Naive thymus-derived CD8-positive, alpha-beta T cell (primary cell): ENCODE results near the gene ZNF652. TPM values are rescaled to one million over a fixed set of nuclear protein-coding genes. Genes with fewer than 3 reads are reported as not detected.
"Not testable (repeated sequence)": the region's sequence is repeated elsewhere in the genome, so short reads cannot be mapped to it uniquely, and the experiment has no call there.

Experiments
- ATAC-seq, 2 donors: fragments of 150-1000 bp; cut with Tn5 transposase in 1 of 2; sonication (Bioruptor Pico), chemical (Tn5 transposase) in 1 of 2; 1 replicate in 1 of 2; 2 replicates in 1 of 2; pipeline ENCODE4 v1.10.0; 2021; ENCODE audit warnings: mild to moderate bottlenecking in 2 of 2, moderate library complexity in 2 of 2
- POLR2A ChIA-PET: fragments of 350-600 bp; sonication (Branson Sonifier 250); formaldehyde crosslinking; loops from one replicate; lab custom pipeline; 2021; ENCODE audit warnings: antibody characterized with exemption; lab: Charles Lee
- DNase-seq, 10 donors: peaks; one replicate each; pipeline versions ENCODE4 v3.0.0 to v3.0.0-alpha.2; 2020 to 2022
- H3K27ac Mint-ChIP-seq, 10 donors: one replicate each; pipeline ENCODE4 v1.8.0; 2020 to 2022; ENCODE audit warnings: mild to moderate bottlenecking in 10 of 10, mixed read lengths in 10 of 10, moderate library complexity in 4 of 10, inconsistent platforms in 1 of 10
- H3K27me3 Mint-ChIP-seq, 5 donors: one replicate each; pipeline ENCODE4 v1.8.0; 2021 to 2022; ENCODE audit warnings: mixed read lengths in 5 of 5
- H3K36me3 Mint-ChIP-seq, 3 donors: one replicate each; pipeline ENCODE4 v1.8.0; 2020 to 2022; ENCODE audit warnings: mixed read lengths in 3 of 3, mild to moderate bottlenecking in 2 of 3, inconsistent platforms in 1 of 3
- H3K4me1 Mint-ChIP-seq, 4 donors: one replicate each; pipeline ENCODE4 v1.8.0; 2021 to 2022; ENCODE audit warnings: mixed read lengths in 4 of 4
- H3K4me3 Mint-ChIP-seq, 10 donors: one replicate each; pipeline ENCODE4 v1.8.0; 2020 to 2022; ENCODE audit warnings: mild to moderate bottlenecking in 10 of 10, mixed read lengths in 10 of 10, moderate library complexity in 6 of 10, inconsistent platforms in 1 of 10
- H3K9me3 Mint-ChIP-seq, 9 donors: one replicate each; pipeline ENCODE4 v1.8.0; 2020 to 2022; ENCODE audit warnings: mixed read lengths in 9 of 9, mild to moderate bottlenecking in 3 of 9, inconsistent platforms in 1 of 9, moderate library complexity in 1 of 9
- polyA plus RNA-seq, 3 donors: library from polyadenylated mRNA; unstranded; fragments of 300-500 nt; fragmentation: Illumina TruSeq; gene quantifications; one replicate each; pipeline ENCODE4 v1.2.3, GENCODE V29; 2021
- total RNA-seq, 8 experiments: library from RNA in 2 of 8; stranded (reverse) in 2 of 8; gene quantifications; one replicate each; pipeline ENCODE4 v1.2.3 and lab custom pipeline; 2021 to 2026

The ZNF652 gene
- total and polyA plus RNA-seq, 5 experiments from 2014 or later = 19.9 to 62.2 (median 20.8) TPM

- POLR2A ChIA-PET = no interaction called here
- peak overlapping the region in 4 of 10 donors; percentile 15 to 78 (median 46) for H3K27ac Mint-ChIP-seq
- ATAC-seq = no peak
These were observed 63.6 kb downstream of the ZNF652 start for GRCh38 chr17:49298371-49298976.

GRCh38 chr17:49297141-49297540 is 64.9 kb downstream of the ZNF652 start:
- POLR2A ChIA-PET = no interaction called here
- ATAC-seq (no peak), DNase-seq (no peak)
- Mint-ChIP-seq H3K36me3 (peaks cover 0 to 66% (median 5%) of the 10 kb centered on the region in 3 donors), H3K9me3 (no peaks in the 10 kb centered on the region), H3K27ac (peak overlapping the region in 1 of 10 donors; percentile 15), H3K4me1 (peaks cover 0 to 1% (median under 1%) of the 10 kb centered on the region in 4 donors), H3K4me3 (no peak overlapping the region), H3K27me3 (no peaks in the 10 kb centered on the region)

More at GRCh38 chr17:49298371-49298976, 63.6 kb downstream of the ZNF652 start:
- peaks cover 0 to 62% (median 5%) of the 10 kb centered on the region in 3 donors for H3K36me3 Mint-ChIP-seq
- H3K4me1 Mint-ChIP-seq = peaks cover 0 to 1% (median under 1%) of the 10 kb centered on the region in 4 donors
- H3K9me3 Mint-ChIP-seq = no peaks in the 10 kb centered on the region
- DNase-seq = no peak
- no peak overlapping the region for H3K4me3 Mint-ChIP-seq
- no peaks in the 10 kb centered on the region for H3K27me3 Mint-ChIP-seq

- Mint-ChIP-seq H3K4me3 (no peak overlapping the region), H3K27me3 (no peaks in the 10 kb centered on the region), H3K27ac (peak overlapping the region in 2 of 10 donors; percentile 3 to 27), H3K9me3 (no peaks in the 10 kb centered on the region), H3K36me3 (peaks cover 0 to 50% (median 5%) of the 10 kb centered on the region in 3 donors), H3K4me1 (peaks cover 0 to 1% (median under 1%) of the 10 kb centered on the region in 4 donors)
- ATAC-seq (no peak), DNase-seq (no peak)
- POLR2A ChIA-PET = no interaction called here
These were observed 67.9 kb downstream of the ZNF652 start for GRCh38 chr17:49294122-49294521.

- Mint-ChIP-seq H3K4me3 (no peak overlapping the region), H3K4me1 (peaks cover 0 to 3% (median 1%) of the 10 kb centered on the region in 4 donors), H3K27me3 (no peaks in the 10 kb centered on the region), H3K27ac (peak overlapping the region in 1 of 10 donors; percentile 11), H3K36me3 (peaks cover 0 to 38% (median under 1%) of the 10 kb centered on the region in 3 donors), H3K9me3 (no peaks in the 10 kb centered on the region)
- ATAC-seq = no peak
- no peak for DNase-seq
- POLR2A ChIA-PET = no interaction called here
These were observed 69.1 kb downstream of the ZNF652 start for GRCh38 chr17:49292901-49293300.

GRCh38 chr17:49291929-49292328 is 70.1 kb downstream of the ZNF652 start:
- Mint-ChIP-seq H3K4me3 (no peak overlapping the region), H3K27ac (peak overlapping the region in 1 of 10 donors; percentile 68), H3K4me1 (peaks cover 0 to 3% (median 1%) of the 10 kb centered on the region in 4 donors), H3K27me3 (no peaks in the 10 kb centered on the region), H3K36me3 (peaks cover 0 to 33% (median 0%) of the 10 kb centered on the region in 3 donors), H3K9me3 (no peaks in the 10 kb centered on the region)
- ATAC-seq (no peak), DNase-seq (no peak)
- POLR2A ChIA-PET = no interaction called here

- Mint-ChIP-seq H3K27ac (peak overlapping the region in 2 of 10 donors; percentile 6 to 14), H3K36me3 (peaks cover 0 to 30% (median 0%) of the 10 kb centered on the region in 3 donors), H3K27me3 (no peaks in the 10 kb centered on the region), H3K4me3 (no peak overlapping the region), H3K9me3 (no peaks in the 10 kb centered on the region), H3K4me1 (peaks cover 0 to 3% (median 1%) of the 10 kb centered on the region in 4 donors)
- ATAC-seq (no peak), DNase-seq (peak in 4 of 10 donors; percentile 3 to 23 (median 13))
- POLR2A ChIA-PET = interaction anchor here (0.6 to 0.8 kb wide), 2 partner anchors 98 to 113 kb away, joined by 3 to 8 read pairs; no protein-coding TSS in a partner anchor
These were observed 71.2 kb downstream of the ZNF652 start for GRCh38 chr17:49290690-49291359.

GRCh38 chr17:49288388-49288787 is 73.7 kb downstream of the ZNF652 start:
- DNase-seq = no peak
- H3K27me3 Mint-ChIP-seq = no peaks in the 10 kb centered on the region
- POLR2A ChIA-PET = no interaction called here
- H3K9me3 Mint-ChIP-seq = no peaks in the 10 kb centered on the region
- peak overlapping the region in 3 of 10 donors; percentile 13 to 22 (median 15) for H3K27ac Mint-ChIP-seq
- no peak for ATAC-seq
- no peak overlapping the region for H3K4me3 Mint-ChIP-seq
- peaks cover 0 to 20% (median 0%) of the 10 kb centered on the region in 3 donors for H3K36me3 Mint-ChIP-seq
- peaks cover 0 to 3% (median 0%) of the 10 kb centered on the region in 4 donors for H3K4me1 Mint-ChIP-seq

- Mint-ChIP-seq H3K4me3 (no peak overlapping the region), H3K4me1 (peaks cover 0 to 3% (median 0%) of the 10 kb centered on the region in 4 donors), H3K36me3 (peaks cover 0 to 16% (median 0%) of the 10 kb centered on the region in 3 donors), H3K27ac (no peak overlapping the region), H3K9me3 (no peaks in the 10 kb centered on the region), H3K27me3 (peaks cover 0 to 2% (median 0%) of the 10 kb centered on the region in 5 donors)
- POLR2A ChIA-PET = no interaction called here
- DNase-seq = no peak
- ATAC-seq = no peak
These were observed 74.6 kb downstream of the ZNF652 start for GRCh38 chr17:49287481-49287880.

GRCh38 chr17:49286261-49286973 is 75.6 kb downstream of the ZNF652 start:
- ATAC-seq, DNase-seq, H3K4me1 Mint-ChIP-seq, H3K27me3 Mint-ChIP-seq, H3K27ac Mint-ChIP-seq, H3K4me3 Mint-ChIP-seq, H3K9me3 Mint-ChIP-seq, POLR2A ChIA-PET, H3K36me3 Mint-ChIP-seq: not testable (repeated sequence)

GRCh38 chr17:49285716-49286115 is 76.3 kb downstream of the ZNF652 start:
- Mint-ChIP-seq H3K27me3 (peaks cover 0 to 4% (median 0%) of the 10 kb centered on the region in 5 donors), H3K9me3 (no peaks in the 10 kb centered on the region), H3K27ac (no peak overlapping the region), H3K4me1 (peaks cover 0 to 3% (median 0%) of the 10 kb centered on the region in 4 donors), H3K36me3 (peaks cover 0 to 3% (median 0%) of the 10 kb centered on the region in 3 donors), H3K4me3 (no peak overlapping the region)
- DNase-seq (no peak), ATAC-seq (no peak)
- POLR2A ChIA-PET = no interaction called here

GRCh38 chr17:49280918-49281317 is 81.1 kb downstream of the ZNF652 start:
- Mint-ChIP-seq H3K4me1 (no peaks in the 10 kb centered on the region), H3K27me3 (peaks cover 0 to 4% (median 1%) of the 10 kb centered on the region in 5 donors), H3K36me3 (no peaks in the 10 kb centered on the region), H3K27ac (no peak overlapping the region), H3K9me3 (no peaks in the 10 kb centered on the region), H3K4me3 (no peak overlapping the region)
- DNase-seq (no peak), ATAC-seq (no peak)
- POLR2A ChIA-PET = interaction anchor here (0.7 kb wide), 1 partner anchor 784 kb away, joined by 3 read pairs; no protein-coding TSS in a partner anchor

GRCh38 chr17:49280061-49280460 is 82.0 kb downstream of the ZNF652 start:
- H3K27ac Mint-ChIP-seq = no peak overlapping the region
- no peaks in the 10 kb centered on the region for H3K9me3 Mint-ChIP-seq
- ATAC-seq = no peak
- H3K4me3 Mint-ChIP-seq = no peak overlapping the region
- no peaks in the 10 kb centered on the region for H3K36me3 Mint-ChIP-seq
- DNase-seq = no peak
- peaks cover 0 to 4% (median 1%) of the 10 kb centered on the region in 5 donors for H3K27me3 Mint-ChIP-seq
- no peaks in the 10 kb centered on the region for H3K4me1 Mint-ChIP-seq
- POLR2A ChIA-PET = no interaction called here
